GM23248 (cell line): ENCODE results near the gene XPC. TPM values are rescaled to one million over a fixed set of nuclear protein-coding genes. Genes with fewer than 3 reads are reported as not detected.
A peak's percentile ranks its signal among the peaks of the same experiment; 100 is the strongest.

ENCODE experiments used
- DNase-seq: peaks from one replicate; pipeline ENCODE4 v3.0.0-alpha.2; 2015
- H2AFZ ChIP-seq: fragments of 200-600 bp; sonication (generic); 2 replicates; pipeline ENCODE4 v1.6.1; 2016; ENCODE audit warnings: antibody characterized with exemption
- H3F3A ChIP-seq: fragments of 200-600 bp; sonication (generic); 2 replicates; pipeline ENCODE4 v1.6.1; 2016; ENCODE audit warnings: mild to moderate bottlenecking, antibody characterized with exemption, mixed run types; ENCODE audit not compliant: insufficient read depth
- H3K27ac ChIP-seq: fragments of 200-600 bp; sonication (generic); 2 replicates; pipeline ENCODE4 v1.5.1; 2016; ENCODE audit warnings: mild to moderate bottlenecking
- H3K27me3 ChIP-seq: fragments of 200-600 bp; sonication (generic); replicated peaks from 2 replicates; pipeline ENCODE4 v1.6.1; 2016; ENCODE audit warnings: mild to moderate bottlenecking; ENCODE audit not compliant: insufficient read depth
- H3K36me3 ChIP-seq: fragments of 200-600 bp; sonication (generic); 2 replicates; pipeline ENCODE4 v1.6.1; 2016; ENCODE audit warnings: low read depth, mild to moderate bottlenecking
- H3K4me1 ChIP-seq: fragments of 200-600 bp; sonication (generic); 2 replicates; pipeline ENCODE4 v1.6.1; 2016; ENCODE audit warnings: mild to moderate bottlenecking; ENCODE audit not compliant: insufficient read depth
- H3K4me2 ChIP-seq: fragments of 200-600 bp; sonication (generic); one replicate; pipeline ENCODE4 v1.6.1; 2016; ENCODE audit warnings: mild to moderate bottlenecking; ENCODE audit not compliant: unreplicated experiment
- H3K4me3 ChIP-seq: fragments of 200-600 bp; sonication (generic); 2 replicates; pipeline ENCODE4 v1.5.1; 2016; ENCODE audit warnings: mild to moderate bottlenecking
- H3K79me2 ChIP-seq: fragments of 200-600 bp; sonication (generic); 2 replicates; pipeline ENCODE4 v1.6.1; 2016; ENCODE audit warnings: mild to moderate bottlenecking; ENCODE audit not compliant: insufficient read depth
- H3K9ac ChIP-seq: fragments of 200-600 bp; sonication (generic); 2 replicates; pipeline ENCODE4 v1.6.1; 2016; ENCODE audit warnings: mild to moderate bottlenecking
- H3K9me2 ChIP-seq: fragments of 200-600 bp; sonication (generic); 2 replicates; pipeline ENCODE4 v1.6.1; 2016; ENCODE audit warnings: mixed run types, mild to moderate bottlenecking, moderate library complexity; ENCODE audit not compliant: insufficient read depth
- H3K9me3 ChIP-seq: fragments of 200-600 bp; sonication (generic); one replicate; pipeline ENCODE4 v1.6.1; 2017; ENCODE audit warnings: low read depth
- H4K20me1 ChIP-seq: fragments of 200-600 bp; sonication (generic); 2 replicates; pipeline ENCODE4 v1.6.0; 2016; ENCODE audit not compliant: insufficient read depth
- EZH2 ChIP-seq: fragments of 200-600 bp; sonication (generic); IDR thresholded peaks from 2 replicates; pipeline ENCODE4 v1.6.1; 2018; ENCODE audit warnings: antibody characterized with exemption, mild to moderate bottlenecking; ENCODE audit not compliant: insufficient read depth, poor library complexity, severe bottlenecking
- EZH2phosphoT487 ChIP-seq: fragments of 200-600 bp; sonication (generic); IDR thresholded peaks from 2 replicates; pipeline ENCODE4 v1.6.1; 2018; ENCODE audit warnings: antibody characterized with exemption, moderate library complexity, mild to moderate bottlenecking, low read depth; ENCODE audit not compliant: insufficient read depth
- WGBS, 2 experiments: methylation state at CpG; one replicate each; pipeline ENCODE4 v1.1.6; 2015 to 2017; ENCODE audit warnings: low lambda C conversion rate in 2 of 2, low coverage in 1 of 2; ENCODE audit errors: missing lambda C conversion rate in 2 of 2; 5-methylcytosine and 5-hydroxymethylcytosine counted together
- in situ Hi-C: fragments of 300-500 bp; cut with MboI; formaldehyde crosslinking; loops from 2 replicates; pipeline ENCODE4 v1.15.0; 2020
- polyA plus RNA-seq: library from polyadenylated mRNA; unstranded; fragments of >200 nt; fragmentation: Nextera tagmentation; extraction: Ambion mirVana; gene quantifications from 2 replicates; pipeline ENCODE4 v1.2.1, GENCODE V29; 2016
- total RNA-seq: library from RNA; depleted of rRNA; stranded (reverse); fragments of >200 nt; shearing (Covaris generic); gene quantifications from 2 replicates; pipeline ENCODE4 v1.2.3, GENCODE V29; 2014

The XPC gene
- total and polyA plus RNA-seq, 2 experiments from 2014 or later, result 42.4 to 62.1 TPM

GRCh38 chr3:14206548-14207177, 28.3 kb upstream of the XPC start:
- Histone ChIP-seq H3K9ac (no peak overlapping the region), H3K9me3 (no peaks in the 10 kb centered on the region), H3K27ac (no peak overlapping the region), H3K27me3 (no peaks in the 10 kb centered on the region), H3K36me3 (no peaks in the 10 kb centered on the region), H4K20me1 (no peaks in the 10 kb centered on the region), H3K9me2 (no peaks in the 10 kb centered on the region), H3F3A (peaks cover 22% of the 10 kb centered on the region), H2AFZ (no peak overlapping the region), H3K4me2 (no peak overlapping the region), H3K4me3 (no peak overlapping the region), H3K4me1 (peaks cover 52% of the 10 kb centered on the region), H3K79me2 (no peaks in the 10 kb centered on the region)
- 97 to 100% methylated on average over 6 of the region's 6 CpGs for WGBS, 2 experiments
- TF ChIP-seq EZH2 (no peak), EZH2phosphoT487 (no peak)
- DNase-seq, result no peak
- in situ Hi-C loops, result no loop called here

- H3K4me3 ChIP-seq, result no peak overlapping the region
- peaks cover 39% of the 10 kb centered on the region for H3K4me1 ChIP-seq
- 50 to 51% methylated on average over 11 of the region's 11 CpGs for WGBS, 2 experiments
- DNase-seq, result peak; percentile 46
- H3K4me2 ChIP-seq, result peak overlapping the region; percentile 10
- in situ Hi-C loops, result loop anchor here (5.0 kb wide), 1 partner anchor 263 kb away; no protein-coding TSS in a partner anchor
- H2AFZ ChIP-seq, result no peak overlapping the region
- H3K9me2 ChIP-seq, result no peaks in the 10 kb centered on the region
- no peaks in the 10 kb centered on the region for H3K79me2 ChIP-seq
- no peaks in the 10 kb centered on the region for H3K27me3 ChIP-seq
- 0 out of 2 replicates have a peak, but pooled peaks cover 12% of the 10 kb centered on the region for H3F3A ChIP-seq
- no peaks in the 10 kb centered on the region for H3K36me3 ChIP-seq
- no peaks in the 10 kb centered on the region for H3K9me3 ChIP-seq
- no peak overlapping the region for H3K27ac ChIP-seq
- H4K20me1 ChIP-seq, result no peaks in the 10 kb centered on the region
- TF ChIP-seq EZH2phosphoT487 (no peak), EZH2 (no peak)
- H3K9ac ChIP-seq, result no peak overlapping the region
Observed at GRCh38 chr3:14204515-14205284, 26.3 kb upstream of the XPC start.

- 0 out of 2 replicates have a peak, but pooled peaks cover 12% of the 10 kb centered on the region for H3F3A ChIP-seq
- H3K27ac ChIP-seq, result no peak overlapping the region
- H3K79me2 ChIP-seq, result no peaks in the 10 kb centered on the region
- H2AFZ ChIP-seq, result 0 out of 2 replicates have a peak overlapping the region, but pooled peaks have one; percentile 31
- H3K9ac ChIP-seq, result no peak overlapping the region
- H3K9me3 ChIP-seq, result no peaks in the 10 kb centered on the region
- H3K4me3 ChIP-seq, result no peak overlapping the region
- H3K4me1 ChIP-seq, result peaks cover 31% of the 10 kb centered on the region
- no peak overlapping the region for H3K4me2 ChIP-seq
- TF ChIP-seq EZH2phosphoT487 (no peak), EZH2 (no peak)
- H3K9me2 ChIP-seq, result no peaks in the 10 kb centered on the region
- H4K20me1 ChIP-seq, result no peaks in the 10 kb centered on the region
- DNase-seq, result peak; percentile 83
- in situ Hi-C loops, result loop anchor here (5.0 kb wide), 1 partner anchor 264 kb away; no protein-coding TSS in a partner anchor
- WGBS, 2 experiments, result 40 to 44% methylated on average over 10 of the region's 10 CpGs
- H3K27me3 ChIP-seq, result no peaks in the 10 kb centered on the region
- H3K36me3 ChIP-seq, result peaks cover 7% of the 10 kb centered on the region; the same call in 1 of the 2 replicates
Observed at GRCh38 chr3:14203521-14204079, 25.2 kb upstream of the XPC start.

- Histone ChIP-seq H2AFZ (no peak overlapping the region), H3K9ac (no peak overlapping the region), H3K79me2 (no peaks in the 10 kb centered on the region), H3K4me2 (no peak overlapping the region), H3K4me1 (peaks cover 31% of the 10 kb centered on the region), H3K36me3 (peaks cover 13% of the 10 kb centered on the region), H3F3A (0 out of 2 replicates have a peak, but pooled peaks cover 12% of the 10 kb centered on the region), H3K9me3 (no peaks in the 10 kb centered on the region), H4K20me1 (no peaks in the 10 kb centered on the region), H3K27ac (no peak overlapping the region), H3K27me3 (no peaks in the 10 kb centered on the region), H3K9me2 (no peaks in the 10 kb centered on the region), H3K4me3 (no peak overlapping the region)
- in situ Hi-C loops, result loop anchor here (5.0 kb wide), 1 partner anchor 264 kb away; no protein-coding TSS in a partner anchor
- TF ChIP-seq EZH2phosphoT487 (no peak), EZH2 (no peak)
- 61 to 63% methylated on average over 23 of the region's 23 CpGs for WGBS, 2 experiments
- no peak for DNase-seq
Observed at GRCh38 chr3:14202874-14203520, 24.6 kb upstream of the XPC start.
